ENCODE results near the gene SREBF1.

SREBF1 gene

DNA sequence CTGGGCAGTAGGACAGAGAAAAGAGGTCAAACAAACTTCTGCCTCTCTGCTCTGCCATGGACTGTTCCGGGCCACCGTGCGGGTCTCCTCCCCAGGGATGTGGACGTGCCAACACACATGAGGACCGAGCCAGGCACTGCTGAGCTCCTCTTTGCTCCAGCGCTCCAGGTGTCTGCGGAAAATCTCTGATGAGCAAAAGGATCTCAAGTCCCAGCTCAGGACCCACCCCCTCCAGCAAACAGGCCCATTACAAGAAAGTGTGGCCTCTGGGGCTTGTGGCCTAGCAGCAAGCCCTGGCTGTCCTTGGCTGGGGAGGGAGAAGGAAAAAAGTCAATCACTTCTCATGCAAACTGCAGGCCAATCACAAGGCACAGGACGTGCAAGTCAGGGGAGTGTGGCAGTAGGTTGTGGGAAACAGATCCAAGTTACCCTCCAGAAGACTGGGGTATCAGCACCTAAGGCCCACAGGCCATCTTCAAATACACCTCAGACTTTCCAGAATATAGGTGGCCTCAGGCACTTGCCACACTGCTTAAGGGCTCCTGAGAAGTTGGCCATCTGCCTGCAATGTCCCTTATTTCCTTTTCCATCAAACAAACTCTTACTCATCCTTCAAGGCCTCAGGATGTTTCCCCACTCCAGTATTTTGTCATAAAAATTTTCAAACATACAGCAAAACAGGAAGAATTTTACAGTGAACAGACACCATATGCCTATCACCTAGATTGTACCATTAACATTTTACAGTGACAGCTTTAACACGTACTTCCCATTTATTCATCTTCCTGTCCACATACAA, 36.0 kb upstream of the SREBF1 start:
- no peak overlapping the region for H3K27ac ChIP-seq (ENCODE audit: low read depth, low read length)

DNA sequence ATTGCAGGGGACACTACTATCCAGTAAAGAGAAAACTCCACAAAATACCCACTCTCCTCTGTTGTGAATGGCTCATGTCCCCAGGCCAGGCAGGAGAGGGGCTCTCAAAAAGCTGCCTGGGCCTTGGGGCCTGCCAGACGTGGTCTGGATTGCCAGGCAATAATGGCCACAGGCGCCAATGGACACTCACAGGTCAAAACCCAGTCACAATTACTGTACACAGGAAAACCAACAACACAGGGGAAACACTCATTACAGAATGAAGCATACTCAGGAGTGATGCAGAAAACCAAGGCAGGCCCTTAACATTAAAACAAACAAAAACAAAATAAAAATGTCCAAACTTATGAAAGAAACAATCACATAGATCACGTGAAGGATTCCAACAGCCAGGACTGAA, 35.1 kb upstream of the SREBF1 start:
- no peaks in the 10 kb centered on the region for H3K9me3 ChIP-seq (ENCODE audit: control insufficient read depth, insufficient read depth, low read length)
- peaks cover 23% of the 10 kb centered on the region for H3K27me3 ChIP-seq (ENCODE audit: control insufficient read depth, insufficient read depth, low read length)
- H3K4me1 ChIP-seq (ENCODE audit: control insufficient read depth, insufficient read depth, low read length): peaks cover 22% of the 10 kb centered on the region
- H3K9ac ChIP-seq (ENCODE audit: low read depth, low read length): no peak overlapping the region
- no peaks in the 10 kb centered on the region for H3K36me3 ChIP-seq (ENCODE audit: control insufficient read depth, insufficient read depth, low read length)
- H3K4me3 ChIP-seq (ENCODE audit: low read depth, low read length): no peak overlapping the region
- H3K27ac ChIP-seq (ENCODE audit: low read depth, low read length): no peak overlapping the region

More for the DNA sequence above, 36.0 kb upstream of the SREBF1 start:
- Histone ChIP-seq H3K36me3 (ENCODE audit: control insufficient read depth, insufficient read depth, low read length) (no peaks in the 10 kb centered on the region), H3K9ac (ENCODE audit: low read depth, low read length) (no peak overlapping the region), H3K4me3 (ENCODE audit: low read depth, low read length) (no peak overlapping the region), H3K9me3 (ENCODE audit: control insufficient read depth, insufficient read depth, low read length) (no peaks in the 10 kb centered on the region), H3K4me1 (ENCODE audit: control insufficient read depth, insufficient read depth, low read length) (peaks cover 31% of the 10 kb centered on the region), H3K27me3 (ENCODE audit: control insufficient read depth, insufficient read depth, low read length) (peaks cover 15% of the 10 kb centered on the region)

DNA sequence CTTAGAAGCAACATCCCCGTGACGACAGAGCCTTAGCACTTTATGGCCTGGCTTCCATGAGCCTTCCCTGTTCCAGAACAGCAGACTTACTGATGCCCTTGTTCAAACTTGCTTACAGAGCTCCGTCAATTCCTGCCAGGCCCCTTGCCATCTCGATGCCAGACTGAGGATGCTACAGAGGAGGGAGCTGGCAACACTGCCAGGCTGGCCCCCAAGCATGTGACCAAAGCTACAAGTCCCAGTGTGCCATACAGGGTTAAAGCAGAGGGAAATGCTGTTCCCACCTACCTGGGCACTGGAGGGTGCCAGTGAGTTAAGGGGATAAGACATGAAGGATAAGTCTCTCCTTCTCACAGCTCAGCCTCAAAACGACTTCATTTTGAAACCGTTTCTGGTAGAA, 33.5 kb upstream of the SREBF1 start:
- Histone ChIP-seq H3K36me3 (ENCODE audit: control insufficient read depth, insufficient read depth, low read length) (no peaks in the 10 kb centered on the region), H3K9ac (ENCODE audit: low read depth, low read length) (no peak overlapping the region), H3K4me1 (ENCODE audit: control insufficient read depth, insufficient read depth, low read length) (peaks cover 20% of the 10 kb centered on the region), H3K27ac (ENCODE audit: low read depth, low read length) (peak overlapping the region; percentile 20), H3K27me3 (ENCODE audit: control insufficient read depth, insufficient read depth, low read length) (peaks cover 23% of the 10 kb centered on the region), H3K9me3 (ENCODE audit: control insufficient read depth, insufficient read depth, low read length) (no peaks in the 10 kb centered on the region), H3K4me3 (ENCODE audit: low read depth, low read length) (no peak overlapping the region)

DNA sequence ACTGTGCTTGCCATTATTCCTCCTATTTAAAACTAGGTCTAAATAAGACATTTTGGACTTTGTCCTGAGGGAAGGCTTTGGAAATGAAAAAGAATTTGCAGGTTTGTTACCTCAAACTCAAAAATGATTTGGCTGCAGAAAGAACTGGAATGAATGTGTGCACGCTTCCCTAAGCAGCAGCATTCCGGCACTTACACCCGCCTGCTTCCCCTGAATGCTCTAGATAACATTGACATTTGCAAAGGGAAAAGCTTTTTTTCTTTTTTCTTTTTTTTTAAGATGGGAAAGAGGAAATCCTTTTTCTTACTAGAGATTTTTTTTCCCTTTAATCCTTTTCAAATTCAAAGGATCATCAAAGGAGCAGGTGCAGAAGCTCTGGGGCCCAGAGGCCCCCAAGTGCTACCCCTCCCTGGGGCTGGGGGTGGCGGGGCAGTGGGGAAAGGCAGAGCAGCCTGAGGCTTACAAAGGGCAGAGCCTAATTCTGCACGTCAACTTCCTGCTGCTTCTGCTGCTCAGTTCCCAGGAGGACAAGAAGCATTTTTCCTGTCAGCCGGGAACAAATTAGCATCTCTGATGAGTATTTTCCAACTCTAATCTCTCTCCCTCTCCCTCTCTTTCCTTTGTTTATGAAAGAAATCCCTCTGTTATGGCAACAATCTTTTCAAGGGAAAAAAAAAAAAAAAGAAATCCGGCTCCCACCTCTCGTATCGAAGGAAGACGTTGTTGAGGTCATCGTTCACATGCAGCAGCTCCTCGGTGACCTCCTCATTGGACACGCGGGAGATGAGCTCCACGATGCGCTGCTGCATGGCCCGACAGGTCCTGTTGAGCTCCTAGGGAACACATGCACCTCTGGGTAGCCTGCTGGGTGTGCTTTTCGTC, 32.1 kb upstream of the SREBF1 start:
- H3K4me3 ChIP-seq (ENCODE audit: low read depth, low read length): no peak overlapping the region
- no peaks in the 10 kb centered on the region for H3K36me3 ChIP-seq (ENCODE audit: control insufficient read depth, insufficient read depth, low read length)
- no peaks in the 10 kb centered on the region for H3K9me3 ChIP-seq (ENCODE audit: control insufficient read depth, insufficient read depth, low read length)
- H3K27ac ChIP-seq (ENCODE audit: low read depth, low read length): peak overlapping the region; percentile 85
- H3K27me3 ChIP-seq (ENCODE audit: control insufficient read depth, insufficient read depth, low read length): peaks cover 23% of the 10 kb centered on the region
- H3K4me1 ChIP-seq (ENCODE audit: control insufficient read depth, insufficient read depth, low read length): peaks cover 20% of the 10 kb centered on the region
- no peak overlapping the region for H3K9ac ChIP-seq (ENCODE audit: low read depth, low read length)

DNA sequence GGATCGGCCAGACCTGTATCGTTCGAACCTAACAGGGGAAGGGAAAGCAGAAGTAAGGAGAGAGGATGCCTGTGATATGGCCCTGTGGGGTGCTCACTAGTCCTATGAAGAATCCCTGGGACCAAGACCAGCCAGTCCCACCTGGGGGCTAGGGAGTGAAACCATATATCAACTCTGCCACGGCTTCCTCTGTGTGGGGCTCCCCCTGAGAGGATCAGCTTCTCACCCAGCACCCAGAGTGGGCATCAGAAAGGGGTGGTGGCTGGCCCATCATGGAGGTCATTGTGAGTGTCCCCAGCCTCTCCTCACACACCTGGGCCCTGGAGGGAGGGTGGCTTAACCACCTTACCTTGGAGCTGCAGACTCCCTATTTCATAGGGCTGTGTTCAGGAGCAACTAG, 30.1 kb upstream of the SREBF1 start:
- Histone ChIP-seq H3K4me1 (ENCODE audit: control insufficient read depth, insufficient read depth, low read length) (peaks cover 20% of the 10 kb centered on the region), H3K36me3 (ENCODE audit: control insufficient read depth, insufficient read depth, low read length) (no peaks in the 10 kb centered on the region), H3K9ac (ENCODE audit: low read depth, low read length) (no peak overlapping the region), H3K27me3 (ENCODE audit: control insufficient read depth, insufficient read depth, low read length) (peaks cover 23% of the 10 kb centered on the region), H3K9me3 (ENCODE audit: control insufficient read depth, insufficient read depth, low read length) (no peaks in the 10 kb centered on the region), H3K27ac (ENCODE audit: low read depth, low read length) (no peak overlapping the region), H3K4me3 (ENCODE audit: low read depth, low read length) (no peak overlapping the region)

DNA sequence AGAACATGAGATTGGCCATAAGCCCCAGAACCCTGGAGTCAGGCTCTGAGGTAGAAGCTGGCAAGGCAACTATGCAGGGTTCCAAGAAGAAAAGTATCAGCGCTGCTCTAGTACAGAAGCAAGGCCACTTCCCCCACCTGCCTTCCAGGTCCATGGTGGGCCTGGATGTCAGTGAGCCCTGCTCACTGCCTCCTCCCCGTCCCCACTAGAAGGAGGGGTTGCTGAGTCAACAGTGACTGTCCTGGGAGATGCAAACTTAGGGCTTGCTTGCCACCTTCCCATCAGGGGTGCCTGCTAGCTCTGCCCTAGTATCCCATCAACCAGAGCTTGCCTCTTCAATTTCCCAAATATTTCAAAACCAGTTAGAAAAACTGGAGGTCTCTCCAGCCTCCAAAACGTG, 29.6 kb upstream of the SREBF1 start:
- no peaks in the 10 kb centered on the region for H3K36me3 ChIP-seq (ENCODE audit: control insufficient read depth, insufficient read depth, low read length)
- no peak overlapping the region for H3K9ac ChIP-seq (ENCODE audit: low read depth, low read length)
- no peak overlapping the region for H3K27ac ChIP-seq (ENCODE audit: low read depth, low read length)

DNA sequence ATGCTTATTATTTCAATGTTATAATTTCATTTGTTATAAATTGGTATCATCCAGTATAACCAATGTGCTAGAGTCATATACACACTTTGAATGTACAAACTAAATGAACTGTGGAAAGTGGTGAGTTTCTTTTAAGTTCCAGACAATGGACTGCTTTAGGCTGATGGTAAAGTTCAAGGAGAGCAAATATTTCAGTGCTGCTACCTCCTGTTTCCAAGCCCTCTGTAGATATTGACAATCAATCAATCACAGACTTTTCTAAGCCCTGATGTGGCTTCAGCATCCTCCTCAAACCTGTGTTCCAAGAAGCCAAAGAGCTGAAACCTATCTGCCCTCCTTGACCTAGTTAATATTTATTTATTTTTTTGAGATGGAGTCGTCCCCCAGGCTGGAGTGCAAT, 28.2 kb upstream of the SREBF1 start:
- Histone ChIP-seq H3K4me1 (ENCODE audit: control insufficient read depth, insufficient read depth, low read length) (peaks cover 17% of the 10 kb centered on the region), H3K27ac (ENCODE audit: low read depth, low read length) (no peak overlapping the region), H3K36me3 (ENCODE audit: control insufficient read depth, insufficient read depth, low read length) (no peaks in the 10 kb centered on the region), H3K9ac (ENCODE audit: low read depth, low read length) (no peak overlapping the region), H3K4me3 (ENCODE audit: low read depth, low read length) (no peak overlapping the region), H3K27me3 (ENCODE audit: control insufficient read depth, insufficient read depth, low read length) (peaks cover 17% of the 10 kb centered on the region), H3K9me3 (ENCODE audit: control insufficient read depth, insufficient read depth, low read length) (no peaks in the 10 kb centered on the region)

More for the DNA sequence above, 29.6 kb upstream of the SREBF1 start:
- Histone ChIP-seq H3K4me3 (ENCODE audit: low read depth, low read length) (no peak overlapping the region), H3K9me3 (ENCODE audit: control insufficient read depth, insufficient read depth, low read length) (no peaks in the 10 kb centered on the region), H3K27me3 (ENCODE audit: control insufficient read depth, insufficient read depth, low read length) (peaks cover 23% of the 10 kb centered on the region), H3K4me1 (ENCODE audit: control insufficient read depth, insufficient read depth, low read length) (peaks cover 20% of the 10 kb centered on the region)

DNA sequence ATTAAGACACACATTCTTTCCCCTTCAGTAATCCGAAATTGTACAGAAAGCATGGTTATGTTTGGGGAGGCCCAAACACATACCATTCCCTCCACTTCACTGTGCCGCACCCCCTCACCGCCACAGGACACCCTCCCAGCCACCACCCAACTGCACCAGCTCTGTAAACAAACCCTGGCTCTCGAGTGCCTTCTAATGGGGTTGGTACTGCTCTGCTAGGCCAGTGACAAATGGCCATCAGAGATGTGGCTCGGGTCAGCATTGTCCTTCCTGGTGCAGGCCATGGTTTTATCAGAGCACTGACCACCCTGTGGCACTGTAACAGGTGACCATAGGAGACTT, 24.0 kb upstream of the SREBF1 start:
- no peaks in the 10 kb centered on the region for H3K27me3 ChIP-seq (ENCODE audit: control insufficient read depth, insufficient read depth, low read length)
- H3K36me3 ChIP-seq (ENCODE audit: control insufficient read depth, insufficient read depth, low read length): no peaks in the 10 kb centered on the region
- no peaks in the 10 kb centered on the region for H3K9me3 ChIP-seq (ENCODE audit: control insufficient read depth, insufficient read depth, low read length)
- H3K4me3 ChIP-seq (ENCODE audit: low read depth, low read length): no peak overlapping the region
- no peak overlapping the region for H3K27ac ChIP-seq (ENCODE audit: low read depth, low read length)
- no peak overlapping the region for H3K9ac ChIP-seq (ENCODE audit: low read depth, low read length)
- no peaks in the 10 kb centered on the region for H3K4me1 ChIP-seq (ENCODE audit: control insufficient read depth, insufficient read depth, low read length)

DNA sequence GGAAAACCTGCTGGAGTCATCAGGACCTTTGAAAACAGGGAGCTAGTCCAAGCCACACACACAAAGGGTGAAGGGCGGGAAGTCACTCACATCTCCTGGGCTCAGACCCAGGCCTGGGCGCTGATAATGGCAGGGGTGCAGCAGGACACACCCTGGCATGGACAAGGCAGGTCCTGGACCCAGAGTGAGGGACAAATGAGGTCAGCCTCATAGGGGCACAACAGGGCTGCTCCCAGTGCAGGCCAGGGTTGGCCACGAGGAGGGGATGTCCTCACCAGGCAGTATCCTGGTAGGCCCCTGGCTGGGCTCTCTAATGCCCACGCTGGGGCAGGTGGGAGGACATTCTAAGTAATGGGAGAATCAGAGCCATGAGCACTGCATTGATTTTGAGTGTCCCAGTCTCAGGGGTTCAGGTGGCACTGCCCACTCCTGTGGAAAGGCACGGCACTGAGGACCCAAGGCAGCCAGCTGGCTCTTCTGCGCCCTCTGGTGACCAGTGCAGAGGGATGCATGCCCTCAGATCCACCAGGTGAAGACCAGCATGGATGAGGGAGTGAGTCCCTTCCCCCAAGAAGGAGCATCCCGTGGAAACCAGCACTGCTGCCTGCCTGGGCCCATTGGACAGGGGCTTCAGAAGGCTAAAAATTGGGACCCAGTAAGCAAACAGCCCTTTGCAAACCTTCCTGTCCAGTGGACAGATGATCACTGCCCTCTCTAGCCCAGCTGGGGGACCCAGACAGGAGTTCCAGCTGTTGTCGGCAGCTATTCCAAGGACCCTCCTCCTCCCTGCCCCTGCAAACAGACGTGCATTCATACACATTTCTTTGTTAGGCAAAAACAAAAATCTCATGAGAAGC, 23.4 kb upstream of the SREBF1 start:
- H3K4me1 ChIP-seq (ENCODE audit: control insufficient read depth, insufficient read depth, low read length): no peaks in the 10 kb centered on the region

DNA sequence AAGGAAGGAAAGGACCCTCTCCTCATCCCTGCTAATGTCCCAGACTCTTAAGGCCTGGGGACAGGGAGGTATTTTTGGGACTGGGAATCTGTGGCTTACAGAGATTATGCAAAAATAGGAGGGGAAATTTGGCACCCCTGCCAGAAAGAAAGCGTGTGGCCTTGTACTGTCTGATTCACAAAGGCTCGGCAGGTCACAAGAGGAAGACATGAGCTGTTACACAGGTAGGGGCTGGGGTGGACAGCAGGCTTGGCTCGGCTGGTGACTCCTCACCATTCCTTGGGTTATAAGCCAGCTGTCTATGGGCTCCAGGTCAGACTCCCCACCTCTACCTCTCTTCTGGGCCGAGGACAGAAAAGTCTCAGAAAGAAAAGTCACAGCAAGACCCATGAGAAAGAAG, 20.7 kb upstream of the SREBF1 start:
- Histone ChIP-seq H3K27me3 (ENCODE audit: control insufficient read depth, insufficient read depth, low read length) (no peaks in the 10 kb centered on the region), H3K4me1 (ENCODE audit: control insufficient read depth, insufficient read depth, low read length) (no peaks in the 10 kb centered on the region), H3K36me3 (ENCODE audit: control insufficient read depth, insufficient read depth, low read length) (no peaks in the 10 kb centered on the region), H3K9me3 (ENCODE audit: control insufficient read depth, insufficient read depth, low read length) (no peaks in the 10 kb centered on the region), H3K9ac (ENCODE audit: low read depth, low read length) (no peak overlapping the region), H3K4me3 (ENCODE audit: low read depth, low read length) (no peak overlapping the region), H3K27ac (ENCODE audit: low read depth, low read length) (no peak overlapping the region)

More for the DNA sequence above, 23.4 kb upstream of the SREBF1 start:
- Histone ChIP-seq H3K9ac (ENCODE audit: low read depth, low read length) (no peak overlapping the region), H3K36me3 (ENCODE audit: control insufficient read depth, insufficient read depth, low read length) (no peaks in the 10 kb centered on the region), H3K27me3 (ENCODE audit: control insufficient read depth, insufficient read depth, low read length) (no peaks in the 10 kb centered on the region), H3K4me3 (ENCODE audit: low read depth, low read length) (no peak overlapping the region), H3K9me3 (ENCODE audit: control insufficient read depth, insufficient read depth, low read length) (no peaks in the 10 kb centered on the region), H3K27ac (ENCODE audit: low read depth, low read length) (no peak overlapping the region)
